IMR-90 (cell line): ENCODE results near the gene PRKCA.
"Not testable (repeated sequence)": the region's sequence is repeated elsewhere in the genome, so short reads cannot be mapped to it uniquely, and the experiment has no call there.

Experiments used
- BHLHE40 ChIP-seq: fragments of 150-350 bp; IDR thresholded peaks from 2 replicates; pipeline ENCODE4 v1.6.1; 2016; ENCODE audit warnings: mild to moderate bottlenecking, low read depth, low read length
- CEBPB ChIP-seq: IDR thresholded peaks from 2 replicates; pipeline ENCODE4 v1.6.1; 2012; ENCODE audit warnings: low read depth, low read length, improper control_type of control experiment
- CHD1 ChIP-seq: IDR thresholded peaks from 2 replicates; pipeline ENCODE4 v1.6.1; 2012; ENCODE audit warnings: low read depth, low read length, improper control_type of control experiment
- CTCF ChIP-seq: conservative IDR thresholded peaks from 2 replicates; pipeline ENCODE4 v1.5.1; 2012; ENCODE audit warnings: mild to moderate bottlenecking, low read depth, low read length, improper control_type of control experiment
- ELK1 ChIP-seq: fragments of 150-350 bp; IDR thresholded peaks from 2 replicates; pipeline ENCODE4 v1.6.1; 2016; ENCODE audit warnings: low read depth, mild to moderate bottlenecking, low read length, moderate library complexity, borderline replicate concordance
- MAZ ChIP-seq: IDR thresholded peaks from 2 replicates; pipeline ENCODE4 v1.6.1; 2012; ENCODE audit warnings: low read depth, mild to moderate bottlenecking, low read length, improper control_type of control experiment, moderate library complexity, borderline replicate concordance
- MXI1 ChIP-seq: IDR thresholded peaks from 2 replicates; pipeline ENCODE4 v1.6.1; 2012; ENCODE audit warnings: low read depth, mild to moderate bottlenecking, low read length, moderate library complexity, borderline replicate concordance
- POLR2A ChIP-seq: IDR thresholded peaks from 2 replicates; pipeline ENCODE4 v1.6.1; 2012; ENCODE audit warnings: mild to moderate bottlenecking, low read depth, low read length
- RAD21 ChIP-seq: IDR thresholded peaks from 2 replicates; pipeline ENCODE4 v1.6.1; 2012; ENCODE audit warnings: low read length, improper control_type of control experiment
- RCOR1 ChIP-seq: IDR thresholded peaks from 2 replicates; pipeline ENCODE4 v1.6.1; 2012; ENCODE audit warnings: mild to moderate bottlenecking, low read length, improper control_type of control experiment; ENCODE audit not compliant: insufficient replicate concordance
- RFX5 ChIP-seq: IDR thresholded peaks from 2 replicates; pipeline ENCODE4 v1.8.0; 2012; ENCODE audit warnings: low read depth, mild to moderate bottlenecking, low read length, moderate library complexity
- SMC3 ChIP-seq: fragments of 150-350 bp; IDR thresholded peaks from 2 replicates; pipeline ENCODE4 v1.6.1; 2016; ENCODE audit warnings: low read depth, mild to moderate bottlenecking, antibody characterized with exemption, low read length, moderate library complexity
- USF2 ChIP-seq: fragments of 150-350 bp; IDR thresholded peaks from 2 replicates; pipeline ENCODE4 v1.6.1; 2017; ENCODE audit warnings: mild to moderate bottlenecking, antibody characterized with exemption, low read length, low read depth

GRCh38 chr17:66400041-66400688, 97.8 kb downstream of the PRKCA start:
- not testable (repeated sequence) for TF ChIP-seq CTCF, CHD1, POLR2A, RAD21, ELK1, BHLHE40, USF2, MAZ, SMC3, CEBPB, RCOR1, MXI1, RFX5
